HG03139 (cell line): Measurements from ENCODE around the gene AKAP13.
A peak's percentile ranks its signal among the peaks of the same experiment; 100 is the strongest.

Source experiments
- ATAC-seq: cut with Tn5 transposase; IDR thresholded peaks from one replicate; pipeline ENCODE4 v1.9.1; 2021; ENCODE audit not compliant: unreplicated experiment

AKAP13 gene

DNA sequence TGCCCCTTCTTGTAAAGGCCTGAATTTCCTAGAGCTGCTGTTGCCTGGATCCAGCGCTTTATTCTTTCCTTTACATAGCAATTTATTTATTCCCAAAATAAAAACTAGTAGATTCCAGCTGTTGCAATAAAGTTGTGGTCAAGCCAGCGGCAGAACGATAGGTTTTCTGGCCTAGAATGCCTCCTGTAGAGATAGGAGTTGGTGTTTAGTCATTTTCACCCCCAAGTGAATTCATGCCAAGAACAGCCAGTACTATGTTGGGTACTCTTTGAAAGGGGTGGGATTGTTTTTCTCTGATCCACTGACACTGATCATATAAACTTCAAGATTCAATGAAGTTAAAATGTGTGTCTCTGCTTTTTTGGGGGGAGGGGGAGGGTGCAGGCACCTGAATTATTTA lies 344.6 kb downstream of the AKAP13 start:
- ATAC-seq = no peak

- no peak for ATAC-seq
Observed at GRCh38 chr15:85725564-85725963, 345.2 kb downstream of the AKAP13 start.

- ATAC-seq = no peak
Observed at GRCh38 chr15:85726454-85726853, 346.1 kb downstream of the AKAP13 start.

- ATAC-seq = no peak
Observed at GRCh38 chr15:85727068-85727467, 346.7 kb downstream of the AKAP13 start.

GRCh38 chr15:85730001-85730820 lies 349.8 kb downstream of the AKAP13 start:
- peak; percentile 83 for ATAC-seq

DNA sequence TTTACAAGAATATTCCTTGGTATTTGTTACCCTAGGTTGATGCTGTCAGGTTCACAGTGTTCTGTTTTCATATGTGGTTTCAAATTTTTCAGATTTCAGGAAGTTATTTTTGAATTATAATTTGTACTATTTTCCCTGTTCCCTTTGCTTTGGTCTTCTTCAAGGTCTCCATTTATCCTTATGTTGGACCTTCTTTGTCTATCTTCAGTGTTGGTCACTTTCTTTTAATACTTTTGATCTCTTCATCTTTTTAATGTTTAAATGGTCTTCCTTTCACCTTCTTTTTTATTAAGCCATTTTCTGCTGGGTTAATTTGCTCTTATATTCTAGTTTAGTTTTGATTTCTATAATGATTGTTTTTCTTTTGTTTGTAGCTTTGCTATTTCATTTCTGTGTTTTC lies 353.0 kb downstream of the AKAP13 start:
- ATAC-seq = no peak

- no peak for ATAC-seq
Observed at GRCh38 chr15:85737061-85737460, 356.7 kb downstream of the AKAP13 start.

DNA sequence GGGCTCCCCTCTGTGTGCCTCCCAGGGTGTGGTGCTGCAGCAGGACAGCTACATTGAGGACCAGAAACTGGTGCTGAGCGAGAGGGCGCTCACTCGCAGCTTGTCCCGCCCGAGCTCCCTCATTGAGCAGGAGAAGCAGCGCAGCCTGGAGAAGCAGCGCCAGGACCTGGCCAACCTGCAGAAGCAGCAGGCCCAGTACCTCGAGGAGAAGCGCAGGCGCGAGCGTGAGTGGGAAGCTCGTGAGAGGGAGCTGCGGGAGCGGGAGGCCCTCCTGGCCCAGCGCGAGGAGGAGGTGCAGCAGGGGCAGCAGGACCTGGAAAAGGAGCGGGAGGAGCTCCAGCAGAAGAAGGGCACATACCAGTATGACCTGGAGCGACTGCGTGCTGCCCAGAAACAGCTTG lies 360.6 kb downstream of the AKAP13 start:
- no peak for ATAC-seq

- no peak for ATAC-seq
Observed at GRCh38 chr15:85741662-85742061, 361.3 kb downstream of the AKAP13 start.

- ATAC-seq = no peak
Observed at GRCh38 chr15:85742186-85742821, 361.9 kb downstream of the AKAP13 start.

DNA sequence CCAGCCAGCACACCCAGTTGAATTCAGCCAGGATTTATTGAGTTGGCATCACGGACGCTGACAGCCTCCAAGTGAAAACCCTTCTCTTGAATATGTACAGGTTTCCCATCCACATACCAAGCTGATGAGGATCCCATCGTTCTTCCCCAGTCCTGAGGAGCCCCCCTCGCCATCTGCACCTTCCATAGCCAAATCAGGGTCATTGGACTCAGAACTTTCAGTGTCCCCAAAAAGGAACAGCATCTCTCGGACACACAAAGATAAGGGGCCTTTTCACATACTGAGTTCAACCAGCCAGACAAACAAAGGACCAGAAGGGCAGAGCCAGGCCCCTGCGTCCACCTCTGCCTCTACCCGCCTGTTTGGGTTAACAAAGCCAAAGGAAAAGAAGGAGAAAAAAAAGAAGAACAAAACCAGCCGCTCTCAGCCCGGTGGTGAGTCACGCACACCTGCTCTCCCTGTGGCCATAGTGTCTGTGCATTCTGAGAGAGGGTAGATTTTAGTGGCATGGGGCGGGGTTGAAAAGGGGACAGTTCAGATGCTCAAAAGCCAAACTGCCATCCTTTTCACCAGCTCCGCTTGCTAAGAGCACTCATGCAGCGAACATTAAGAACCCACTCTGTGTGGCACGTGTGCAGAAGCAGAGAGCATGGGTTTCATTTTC lies 363.1 kb downstream of the AKAP13 start:
- no peak for ATAC-seq

GRCh38 chr15:85744579-85744978 lies 364.2 kb downstream of the AKAP13 start:
- no peak for ATAC-seq

GRCh38 chr15:85745023-85745422 lies 364.6 kb downstream of the AKAP13 start:
- no peak for ATAC-seq

DNA sequence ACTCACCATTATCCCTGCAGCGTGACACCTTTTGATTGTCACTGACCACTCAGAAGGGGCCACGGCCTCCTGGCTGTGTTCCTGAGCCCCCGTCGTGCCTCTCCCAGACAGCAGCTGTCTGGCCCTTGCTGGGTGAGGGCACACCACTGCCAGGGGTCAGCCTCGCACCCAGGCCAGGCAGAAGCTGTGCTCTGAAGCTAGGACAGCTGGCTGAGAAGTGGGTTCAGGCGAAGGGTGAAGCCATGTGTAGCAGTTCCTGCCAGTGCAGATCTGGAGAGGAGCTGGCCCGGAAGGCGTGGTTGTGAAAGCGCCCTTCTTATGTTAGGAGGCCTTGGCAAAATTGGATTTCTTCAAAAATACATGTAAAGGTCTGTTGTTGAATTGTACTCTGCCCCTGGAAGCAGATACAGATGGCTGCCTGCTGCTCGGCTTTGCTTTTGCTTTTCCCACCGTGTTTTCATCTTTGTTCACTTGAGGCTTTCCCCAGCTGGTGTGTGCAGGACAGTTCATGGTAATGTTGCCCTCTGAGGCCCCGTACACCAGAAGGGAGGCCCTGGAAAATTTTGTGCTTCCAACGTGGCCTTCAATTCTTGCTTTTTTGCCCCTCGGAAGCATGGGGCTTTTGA lies 365.2 kb downstream of the AKAP13 start:
- ATAC-seq = no peak

DNA sequence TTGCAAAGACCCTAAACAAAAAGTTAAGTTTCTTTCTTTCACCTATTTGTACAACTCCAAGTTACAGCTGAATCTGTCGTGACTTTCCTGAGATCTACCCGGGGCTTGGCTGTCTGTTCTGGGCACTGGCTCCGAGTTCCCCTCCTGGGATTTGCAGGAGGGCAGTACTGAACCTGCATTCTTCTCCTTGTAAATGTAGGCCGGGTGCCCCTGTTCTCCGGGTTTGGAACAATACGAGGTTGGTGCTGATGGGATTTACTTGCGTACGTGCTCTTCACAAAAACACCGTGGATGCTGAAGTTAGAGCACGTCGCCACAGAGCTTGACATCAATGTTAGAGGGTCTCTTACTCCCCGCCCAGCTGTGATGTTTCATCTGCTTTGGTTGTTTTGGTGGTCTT lies 366.2 kb downstream of the AKAP13 start:
- no peak for ATAC-seq

DNA sequence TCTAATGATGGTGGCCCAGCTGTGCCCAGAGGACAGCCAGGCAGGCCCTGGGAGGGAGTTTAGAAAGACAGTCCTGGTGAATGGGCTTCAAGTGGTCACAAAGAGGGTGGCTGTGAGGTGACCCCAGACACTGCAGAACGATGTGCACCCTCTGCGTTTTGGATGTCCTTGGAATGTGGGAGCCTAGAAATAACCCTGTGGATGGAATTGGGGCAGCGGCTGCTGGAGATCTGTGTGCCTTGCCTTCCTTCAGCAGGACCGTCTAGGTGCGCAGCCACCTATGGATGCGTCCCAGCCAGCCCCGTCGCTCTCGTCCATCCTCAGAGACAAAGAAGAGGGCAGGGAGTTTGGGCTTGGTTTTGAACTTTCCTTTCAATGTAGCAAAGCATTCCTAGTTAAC lies 367.8 kb downstream of the AKAP13 start:
- no peak for ATAC-seq

DNA sequence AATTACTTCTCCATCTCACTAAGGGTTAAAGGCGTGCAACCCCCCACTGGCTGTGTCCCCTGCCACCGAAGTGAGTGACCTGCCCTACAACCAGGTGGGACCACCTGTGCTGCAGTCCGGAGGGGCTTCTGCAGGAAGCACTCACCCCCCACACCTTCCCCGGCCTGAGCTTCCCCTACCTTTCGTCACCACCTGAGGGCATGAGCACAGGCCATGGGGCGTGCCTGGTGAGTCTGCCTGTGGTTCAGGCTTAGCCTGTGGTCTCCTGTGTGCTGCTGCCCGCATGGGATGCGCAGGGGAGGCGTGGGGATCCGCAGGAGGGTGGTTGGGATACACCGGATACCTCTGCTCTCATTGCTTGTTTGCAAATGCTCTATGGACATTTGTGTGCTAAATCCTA lies 368.3 kb downstream of the AKAP13 start:
- no peak for ATAC-seq

DNA sequence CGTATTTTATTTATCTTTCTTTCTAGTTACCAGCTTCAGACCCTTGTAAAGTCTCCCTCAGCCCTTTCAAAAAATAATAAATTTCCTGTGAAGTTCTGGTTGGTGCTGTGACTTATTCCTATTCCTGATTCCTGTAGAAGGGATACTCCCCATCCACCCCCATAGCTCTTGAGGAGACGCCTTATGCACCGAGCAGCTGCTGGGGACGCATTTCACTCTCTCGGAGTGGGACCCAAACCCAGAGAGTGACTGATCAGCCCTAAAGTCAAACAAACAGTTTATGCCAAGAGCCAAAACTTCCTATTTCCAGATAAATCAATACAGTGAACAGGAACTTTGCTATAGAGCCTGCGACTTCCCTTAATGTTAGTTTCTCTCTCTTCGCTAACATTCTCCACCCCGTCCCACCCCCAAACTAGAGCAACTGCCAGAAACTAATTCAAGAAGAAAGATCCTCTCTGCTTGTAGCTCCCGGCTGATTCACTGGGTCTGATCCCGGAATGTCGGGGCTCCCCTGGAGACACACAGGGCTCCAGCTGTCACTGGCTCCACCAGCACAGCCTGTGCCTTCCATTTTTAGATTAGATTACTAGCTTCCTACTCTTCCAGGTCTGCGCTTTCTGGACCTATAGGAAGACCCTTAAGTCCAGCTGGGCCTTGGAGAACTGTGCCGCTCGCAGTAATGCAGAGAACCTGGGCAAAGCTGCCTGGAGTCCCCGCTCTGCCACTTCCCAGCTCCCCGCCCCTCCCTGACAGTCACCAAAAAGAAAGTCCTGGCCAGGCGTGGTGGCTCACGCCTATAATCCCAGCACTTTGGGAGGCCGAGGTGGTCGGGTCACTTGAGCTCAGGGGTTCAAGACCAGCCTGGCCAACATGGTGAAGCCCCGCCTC lies 369.1 kb downstream of the AKAP13 start:
- no peak for ATAC-seq

DNA sequence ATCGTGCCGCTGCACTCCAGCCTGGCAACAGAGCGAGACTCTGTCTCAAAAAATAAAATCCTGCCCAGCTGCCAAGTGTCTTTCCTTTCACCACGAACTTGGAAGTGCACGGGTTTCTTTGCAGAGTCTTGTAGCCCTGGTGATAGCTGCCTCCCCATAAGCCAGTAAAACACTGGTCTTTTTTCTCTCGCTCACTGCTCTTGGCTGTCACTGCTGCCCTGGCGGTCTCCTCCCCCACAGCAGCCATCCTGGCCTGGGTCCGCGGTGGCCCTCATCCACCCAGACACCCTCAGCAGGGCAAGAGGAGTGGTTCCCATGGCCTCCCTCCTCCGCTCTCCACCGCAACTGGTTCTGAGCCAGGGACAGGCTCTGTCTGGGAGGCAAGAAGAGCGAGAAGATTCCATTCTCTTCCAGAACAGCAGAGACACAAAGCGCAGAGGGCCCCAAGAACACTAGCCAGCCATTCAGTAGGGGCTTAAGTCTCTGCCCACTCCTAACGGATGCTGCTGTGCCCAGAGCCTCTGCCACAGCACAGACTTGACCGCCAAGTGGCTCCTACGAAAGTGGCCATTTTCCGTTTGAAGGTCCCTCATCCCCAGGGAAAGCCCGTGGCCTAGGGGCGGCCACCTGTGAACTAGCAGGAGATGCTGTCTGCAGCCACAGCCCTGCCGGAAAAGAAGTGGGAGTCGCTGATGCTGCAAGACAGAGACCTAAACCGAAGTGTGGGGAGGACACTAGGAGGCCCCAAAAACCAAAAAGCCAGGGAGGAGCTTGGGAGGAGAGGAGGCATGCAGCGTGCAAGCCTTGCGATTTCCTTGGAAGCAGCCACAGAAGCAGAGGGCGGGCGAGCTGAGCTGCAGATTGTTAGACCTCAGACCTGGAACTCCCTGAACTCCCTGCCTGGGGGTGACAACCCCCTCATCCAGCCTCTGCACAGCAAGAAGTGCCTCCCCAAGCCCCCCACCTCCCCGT lies 370.2 kb downstream of the AKAP13 start:
- ATAC-seq = no peak
